H1 (cell line): ENCODE measurements around the gene NEURL1B. TPM values are rescaled to one million over a fixed set of nuclear protein-coding genes. Genes with fewer than 3 reads are reported as not detected.

Source experiments
- CTCF ChIA-PET: fragments of 300-600 bp; sonication (Branson Sonifier 250); formaldehyde crosslinking; loops from one replicate; lab custom pipeline; 2021; ENCODE audit not compliant: partially characterized antibody; lab: Charles Lee
- POLR2A ChIA-PET: fragments of 300-600 bp; sonication (Branson Sonifier 250); formaldehyde crosslinking; loops from one replicate; lab custom pipeline; 2021; ENCODE audit warnings: inconsistent platforms; ENCODE audit not compliant: partially characterized antibody; lab: Charles Lee
- DNase-seq, 2 experiments: peaks; one replicate each; pipeline versions ENCODE4 v3.0.0 to v3.0.0-alpha.2; 2010 to 2022; ENCODE audit warnings: low spot score in 2 of 2, low read depth in 1 of 2, mixed read lengths in 1 of 2
- FAIRE-seq: peaks from 2 replicates; lab custom pipeline; 2011; peaks lifted over from hg19 to GRCh38; lab: Jason Lieb, UNC
- H2AFZ ChIP-seq: 2 replicates; pipeline ENCODE4 v1.8.1; 2012; ENCODE audit warnings: low read length, inconsistent platforms
- H2AK5ac ChIP-seq: 2 replicates; pipeline ENCODE4 v1.6.1; 2013; ENCODE audit warnings: low read depth, low read length
- H2BK120ac ChIP-seq: replicated peaks from 2 replicates; pipeline ENCODE3; 2013; ENCODE audit warnings: low read depth, low read length, inconsistent platforms
- H2BK12ac ChIP-seq: 2 replicates; pipeline ENCODE4 v1.6.1; 2013; ENCODE audit warnings: low read depth, low read length
- H2BK15ac ChIP-seq: 2 replicates; pipeline ENCODE4 v1.6.1; 2013; ENCODE audit warnings: low read length
- H2BK20ac ChIP-seq: 2 replicates; pipeline ENCODE4 v1.6.1; 2013; ENCODE audit warnings: low read length
- H2BK5ac ChIP-seq: 2 replicates; pipeline ENCODE4 v1.6.1; 2013; ENCODE audit warnings: low read depth, low read length
- H3K14ac ChIP-seq: 2 replicates; pipeline ENCODE4 v1.6.1; 2013; ENCODE audit warnings: inconsistent platforms; ENCODE audit not compliant: insufficient read length
- H3K18ac ChIP-seq: 2 replicates; pipeline ENCODE4 v1.6.1; 2013; ENCODE audit warnings: low read length; ENCODE audit errors: extremely low read depth
- H3K23ac ChIP-seq: 2 replicates; pipeline ENCODE4 v1.6.1; 2013; ENCODE audit warnings: inconsistent platforms; ENCODE audit not compliant: insufficient read length
- H3K23me2 ChIP-seq: 2 replicates; pipeline ENCODE4 v1.6.1; 2013; ENCODE audit warnings: low read depth, low read length
- H3K27ac ChIP-seq: 2 replicates; pipeline ENCODE4 v1.6.1; 2011; ENCODE audit warnings: low read depth, low read length, inconsistent platforms
- H3K27me3 ChIP-seq, 4 experiments: replicated peaks in 1 of 4; 1 replicate in 1 of 4; 2 replicates in 3 of 4; pipeline versions ENCODE4 v1.6.1 to v1.8.1; 2011 to 2013; ENCODE audit warnings: low read length in 3 of 4, mild to moderate bottlenecking in 3 of 4, inconsistent platforms in 2 of 4, mixed read lengths in 2 of 4, moderate library complexity in 1 of 4; ENCODE audit not compliant: control insufficient read depth in 3 of 4, insufficient read depth in 3 of 4; ENCODE audit errors: extremely low read depth in 1 of 4
- H3K36me3 ChIP-seq, 4 experiments: 2 replicates each; pipeline versions ENCODE4 v1.6.1 to v1.8.1; 2011 to 2013; ENCODE audit warnings: mild to moderate bottlenecking in 4 of 4, low read length in 3 of 4, moderate library complexity in 2 of 4, control low read depth in 1 of 4, inconsistent platforms in 1 of 4; ENCODE audit not compliant: insufficient read depth in 4 of 4, control insufficient read depth in 2 of 4
- H3K4ac ChIP-seq: replicated peaks from 2 replicates; pipeline ENCODE3; 2013; ENCODE audit warnings: low read length, low read depth, mixed read lengths, inconsistent platforms; ENCODE audit not compliant: insufficient read length
- H3K4me1 ChIP-seq, 4 experiments: replicated peaks in 1 of 4; 1 replicate in 1 of 4; 2 replicates in 3 of 4; pipeline versions ENCODE4 v1.6.1 to v1.8.1; 2011 to 2013; ENCODE audit warnings: low read length in 3 of 4, inconsistent platforms in 2 of 4, mixed read lengths in 1 of 4; ENCODE audit not compliant: insufficient read depth in 4 of 4, control insufficient read depth in 3 of 4
- H3K4me2 ChIP-seq, 2 experiments: 2 replicates each; pipeline versions ENCODE4 v1.6.1 to v1.8.1; 2011 to 2013; ENCODE audit warnings: low read depth in 2 of 2, low read length in 2 of 2, control low read depth in 1 of 2, inconsistent platforms in 1 of 2, mild to moderate bottlenecking in 1 of 2; ENCODE audit not compliant: insufficient read depth in 1 of 2
- H3K4me3 ChIP-seq, 4 experiments: fragments of 200-600, 300-600 bp in 1 of 4; sonication (generic), shearing (Covaris generic), sonication (Bioruptor Twin) in 1 of 4; 2 replicates each; pipeline versions ENCODE4 v1.5.1 to v1.8.1; 2011 to 2016; ENCODE audit warnings: low read length in 4 of 4, low read depth in 3 of 4, control low read depth in 2 of 4, inconsistent platforms in 2 of 4, mild to moderate bottlenecking in 2 of 4, mixed read lengths in 1 of 4, moderate library complexity in 1 of 4; ENCODE audit not compliant: insufficient read depth in 2 of 4; ENCODE audit errors: extremely low read depth in 1 of 4
- H3K56ac ChIP-seq: replicated peaks from 2 replicates; pipeline ENCODE3; 2013; ENCODE audit warnings: low read depth, mild to moderate bottlenecking, mixed read lengths, low read length, inconsistent platforms; ENCODE audit not compliant: insufficient read length
- H3K79me1 ChIP-seq: 2 replicates; pipeline ENCODE4 v1.6.1; 2013; ENCODE audit warnings: low read depth, low read length, control low read depth
- H3K79me2 ChIP-seq, 2 experiments: 2 replicates each; pipeline versions ENCODE4 v1.6.1 to v1.8.1; 2012 to 2013; ENCODE audit warnings: low read length in 2 of 2, mild to moderate bottlenecking in 2 of 2, inconsistent platforms in 1 of 2; ENCODE audit not compliant: insufficient read depth in 2 of 2, control insufficient read depth in 1 of 2
- H3K9ac ChIP-seq, 4 experiments: replicated peaks in 1 of 4; 1 replicate in 1 of 4; 2 replicates in 3 of 4; pipeline versions ENCODE4 v1.6.1 to v1.8.1; 2011 to 2013; ENCODE audit warnings: low read depth in 3 of 4, low read length in 3 of 4, control low read depth in 2 of 4, mild to moderate bottlenecking in 2 of 4, moderate library complexity in 2 of 4, inconsistent platforms in 1 of 4; ENCODE audit errors: extremely low read depth in 1 of 4
- H3K9me3 ChIP-seq, 2 experiments: 2 replicates each; pipeline versions ENCODE4 v1.6.1 to v1.8.1; 2012 to 2013; ENCODE audit warnings: mild to moderate bottlenecking in 2 of 2, moderate library complexity in 2 of 2, control low read depth in 1 of 2, inconsistent platforms in 1 of 2, low read depth in 1 of 2, low read length in 1 of 2, mixed read lengths in 1 of 2; ENCODE audit not compliant: insufficient read depth in 2 of 2
- H4K20me1 ChIP-seq, 2 experiments: replicated peaks in 1 of 2; 2 replicates each; pipeline versions ENCODE3 to v1.8.1; 2011 to 2013; ENCODE audit warnings: inconsistent platforms in 2 of 2, low read length in 2 of 2, mild to moderate bottlenecking in 1 of 2; ENCODE audit not compliant: insufficient read depth in 2 of 2, control insufficient read depth in 1 of 2
- H4K5ac ChIP-seq: 2 replicates; pipeline ENCODE4 v1.6.1; 2013; ENCODE audit warnings: low read length, low read depth, mixed read lengths, inconsistent platforms; ENCODE audit not compliant: insufficient read length
- H4K8ac ChIP-seq: 2 replicates; pipeline ENCODE4 v1.8.0; 2013; ENCODE audit warnings: mild to moderate bottlenecking, moderate library complexity, low read length, inconsistent platforms; ENCODE audit not compliant: insufficient read depth; ENCODE audit errors: extremely low read depth
- H4K91ac ChIP-seq: replicated peaks from 2 replicates; pipeline ENCODE3; 2013; ENCODE audit warnings: low read length, mixed read lengths, inconsistent platforms; ENCODE audit not compliant: insufficient read length
- CREB1 ChIP-seq: IDR thresholded peaks from 2 replicates; pipeline ENCODE4 v1.6.1; 2012; ENCODE audit warnings: inconsistent platforms
- CTBP2 ChIP-seq: IDR thresholded peaks from 2 replicates; pipeline ENCODE4 v1.7.0; 2011; ENCODE audit warnings: borderline replicate concordance, mild to moderate bottlenecking, moderate library complexity, mixed read lengths, low read length; ENCODE audit not compliant: insufficient read depth, insufficient read length
- POLR2A ChIP-seq, 2 experiments: IDR thresholded peaks; 1 replicate in 1 of 2; 2 replicates in 1 of 2; pipeline ENCODE4 v1.6.1; 2011; ENCODE audit warnings: low read depth in 2 of 2, low read length in 2 of 2, mild to moderate bottlenecking in 2 of 2; ENCODE audit errors: control extremely low read depth in 1 of 2
- SP4 ChIP-seq: IDR thresholded peaks from 2 replicates; pipeline ENCODE4 v1.6.1; 2012; ENCODE audit warnings: low read length, inconsistent platforms
- polyA plus RNA-seq, 7 experiments: library from polyadenylated mRNA; depleted of rRNA in 3 of 7; stranded (reverse) in 5 of 7; unstranded in 2 of 7; fragments of >200 nt in 5 of 7; fragments of 200-250 nt in 2 of 7; gene quantifications; 1 replicate in 5 of 7; 2 replicates in 1 of 7; 4 replicates in 1 of 7; pipeline versions ENCODE4 v1.2.1 to v1.2.3, GENCODE V29; 2011 to 2013; ENCODE audit warnings: missing spikeins in 2 of 7, mixed read lengths in 2 of 7
- total RNA-seq: library from RNA; stranded (reverse); fragmentation: NEBNext Ultra II Directional; extraction: Animal tissue kit (Norgen Biotek cat#: 25700); gene quantifications from 2 replicates; pipeline ENCODE4 v1.2.1, GENCODE V29; 2021

NEURL1B gene
- total and polyA plus RNA-seq, 2 of the 8 experiments (the other 6 are each of a cell fraction or from before 2014, with no cell fraction given): 3.3 to 6.1 TPM

- H3K27me3 ChIP-seq: no peaks in the 10 kb centered on the region; a peak in 1 of 7 replicates
- no peak overlapping the region for H2BK15ac ChIP-seq
- peaks cover 0 to 12% (median 4%) of the 10 kb centered on the region in 4 experiments; a peak in 4 of 7 replicates for H3K4me1 ChIP-seq
- H3K79me1 ChIP-seq: no peaks in the 10 kb centered on the region
- no peak overlapping the region for H2AFZ ChIP-seq
- H2BK5ac ChIP-seq: no peak overlapping the region
- H3K27ac ChIP-seq: no peak overlapping the region
- H3K23ac ChIP-seq: no peak overlapping the region
- no peak overlapping the region for H3K4me3 ChIP-seq
- H3K9me3 ChIP-seq: no peaks in the 10 kb centered on the region
- DNase-seq (no peak), FAIRE-seq (no peak)
- no peak overlapping the region for H3K9ac ChIP-seq
- H2BK120ac ChIP-seq: no peak overlapping the region
- H3K79me2 ChIP-seq: no peaks in the 10 kb centered on the region
- no peak overlapping the region for H3K4me2 ChIP-seq
- H2BK12ac ChIP-seq: no peak overlapping the region
- no peaks in the 10 kb centered on the region for H4K20me1 ChIP-seq
- H3K18ac ChIP-seq: no peak overlapping the region
- POLR2A ChIA-PET: no interaction called here
- no peak overlapping the region for H3K56ac ChIP-seq
- CTCF ChIA-PET: interaction anchor here (0.6 to 1.8 kb wide), 7 partner anchors 11 to 327 kb away, joined by 3 to 6 read pairs (median 3); no protein-coding TSS in a partner anchor
- no peak overlapping the region for H3K14ac ChIP-seq
- no peaks in the 10 kb centered on the region; the same call in 1 of the 2 replicates for H3K23me2 ChIP-seq
- H3K36me3 ChIP-seq: no peaks in the 10 kb centered on the region
- no peak overlapping the region for H4K91ac ChIP-seq
- H2BK20ac ChIP-seq: no peak overlapping the region
- H3K4ac ChIP-seq: no peak overlapping the region
- no peak overlapping the region for H4K5ac ChIP-seq
- no peak overlapping the region for H4K8ac ChIP-seq
- H2AK5ac ChIP-seq: no peak overlapping the region
- TF ChIP-seq CTBP2 (no peak), POLR2A (IDR thresholded peaks at IDR 0.05; ENCODE audit: control extremely low read depth in 1 of 2, low read depth in 2 of 2, low read length in 2 of 2) (no peak), SP4 (no peak), CREB1 (no peak)
Measured at GRCh38 chr5:172605466-172605865, 35.6 kb upstream of the NEURL1B start.
